ENCODE measurements around the gene SLC8A1.

SLC8A1 gene

DNA sequence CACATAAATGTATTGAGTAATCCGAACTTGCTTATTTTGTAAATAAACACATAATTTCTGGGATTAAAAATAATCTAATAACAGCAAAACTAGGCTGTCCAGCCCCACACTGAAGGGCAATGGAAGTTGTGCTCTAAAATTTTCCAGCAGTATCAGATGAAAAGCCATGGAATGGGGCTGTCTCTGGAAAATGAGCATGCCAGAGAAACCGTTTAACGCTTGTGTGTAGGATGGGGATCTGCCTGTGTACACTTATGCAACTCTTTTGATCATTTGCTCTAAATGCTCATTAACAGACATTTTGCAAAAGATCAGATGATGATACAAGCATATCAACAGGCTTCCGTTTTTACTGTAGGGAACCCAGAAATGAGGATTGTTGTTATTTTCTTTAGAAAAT is 177.6 kb downstream of the SLC8A1 start:
- Histone ChIP-seq H3K27me3 (replicated peaks; ENCODE audit: control insufficient read depth, insufficient read depth, low read length) (no peaks in the 10 kb centered on the region), H3K36me3 (ENCODE audit: control insufficient read depth, insufficient read depth, low read length) (no peaks in the 10 kb centered on the region), H3K4me3 (replicated peaks; ENCODE audit: low read depth, low read length) (no peak overlapping the region)
- TF ChIP-seq, protein P1, sequence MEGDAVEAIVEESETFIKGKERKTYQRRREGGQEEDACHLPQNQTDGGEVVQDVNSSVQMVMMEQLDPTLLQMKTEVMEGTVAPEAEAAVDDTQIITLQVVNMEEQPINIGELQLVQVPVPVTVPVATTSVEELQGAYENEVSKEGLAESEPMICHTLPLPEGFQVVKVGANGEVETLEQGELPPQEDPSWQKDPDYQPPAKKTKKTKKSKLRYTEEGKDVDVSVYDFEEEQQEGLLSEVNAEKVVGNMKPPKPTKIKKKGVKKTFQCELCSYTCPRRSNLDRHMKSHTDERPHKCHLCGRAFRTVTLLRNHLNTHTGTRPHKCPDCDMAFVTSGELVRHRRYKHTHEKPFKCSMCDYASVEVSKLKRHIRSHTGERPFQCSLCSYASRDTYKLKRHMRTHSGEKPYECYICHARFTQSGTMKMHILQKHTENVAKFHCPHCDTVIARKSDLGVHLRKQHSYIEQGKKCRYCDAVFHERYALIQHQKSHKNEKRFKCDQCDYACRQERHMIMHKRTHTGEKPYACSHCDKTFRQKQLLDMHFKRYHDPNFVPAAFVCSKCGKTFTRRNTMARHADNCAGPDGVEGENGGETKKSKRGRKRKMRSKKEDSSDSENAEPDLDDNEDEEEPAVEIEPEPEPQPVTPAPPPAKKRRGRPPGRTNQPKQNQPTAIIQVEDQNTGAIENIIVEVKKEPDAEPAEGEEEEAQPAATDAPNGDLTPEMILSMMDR (IDR thresholded peaks at IDR 0.05; ENCODE audit: insufficient read depth, low read length, poor library complexity, severe bottlenecking), result no peak
- DNase-seq (ENCODE audit: extremely low read depth, insufficient read length), result no peak

DNA sequence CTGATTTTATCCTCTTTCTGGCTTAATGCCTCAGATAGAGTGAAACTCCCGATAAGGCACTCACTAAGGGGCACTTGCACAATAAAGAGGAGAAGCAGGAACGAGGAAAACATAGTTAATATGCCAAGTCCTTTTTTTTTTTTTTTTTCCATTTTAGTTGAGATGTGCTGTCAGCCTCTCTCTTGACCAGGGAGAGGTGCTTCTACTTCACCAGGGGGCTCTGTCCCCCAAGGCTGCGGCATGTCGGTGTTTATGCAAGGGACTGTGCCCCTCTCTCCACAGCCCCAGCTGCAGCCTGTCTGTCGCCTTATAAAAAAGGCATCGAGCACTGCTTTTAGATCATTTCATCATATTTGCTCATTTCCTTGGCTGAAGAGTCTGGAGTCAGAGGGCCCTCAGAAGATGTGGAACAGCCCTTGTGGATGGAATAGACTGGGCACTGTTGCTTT is 178.1 kb downstream of the SLC8A1 start:
- DNase-seq (ENCODE audit: extremely low read depth, insufficient read length), result no peak
- H3K27me3 ChIP-seq (replicated peaks; ENCODE audit: control insufficient read depth, insufficient read depth, low read length), result no peaks in the 10 kb centered on the region
- TF ChIP-seq, protein P1 (IDR thresholded peaks at IDR 0.05; ENCODE audit: insufficient read depth, low read length, poor library complexity, severe bottlenecking), result no peak

DNA sequence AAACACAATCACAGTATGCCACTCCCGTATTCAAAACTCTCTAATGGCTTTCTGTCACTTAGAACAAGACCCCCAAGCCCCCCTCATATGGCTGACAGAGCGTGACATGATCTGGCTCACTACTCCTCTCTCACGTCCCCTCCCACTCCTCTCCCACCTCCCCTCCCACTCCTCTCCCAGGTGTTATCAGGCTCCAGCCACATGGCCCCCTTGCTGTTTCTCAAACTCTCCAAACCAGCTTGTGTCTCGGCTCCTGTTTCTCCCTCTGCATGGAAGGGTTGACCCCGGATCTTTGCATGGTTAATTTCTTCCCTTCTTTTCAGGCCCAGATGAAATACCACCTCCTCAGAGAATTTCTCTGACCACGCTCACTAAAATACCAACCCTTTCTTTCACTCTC is 180.8 kb downstream of the SLC8A1 start:
- H3K27me3 ChIP-seq (replicated peaks; ENCODE audit: control insufficient read depth, insufficient read depth, low read length), result no peaks in the 10 kb centered on the region
- no peak overlapping the region for H3K4me3 ChIP-seq (replicated peaks; ENCODE audit: low read depth, low read length)
- H3K36me3 ChIP-seq (ENCODE audit: control insufficient read depth, insufficient read depth, low read length), result no peaks in the 10 kb centered on the region
- TF ChIP-seq, protein P1 (IDR thresholded peaks at IDR 0.05; ENCODE audit: insufficient read depth, low read length, poor library complexity, severe bottlenecking), result no peak
- no peak for DNase-seq (ENCODE audit: extremely low read depth, insufficient read length)

More for the DNA sequence above, 178.1 kb downstream of the SLC8A1 start:
- Histone ChIP-seq H3K4me3 (replicated peaks; ENCODE audit: low read depth, low read length) (no peak overlapping the region), H3K36me3 (ENCODE audit: control insufficient read depth, insufficient read depth, low read length) (no peaks in the 10 kb centered on the region)

- H3K36me3 ChIP-seq (ENCODE audit: control insufficient read depth, insufficient read depth, low read length), result no peaks in the 10 kb centered on the region
- H3K27me3 ChIP-seq (replicated peaks; ENCODE audit: control insufficient read depth, insufficient read depth, low read length), result no peaks in the 10 kb centered on the region
- no peak for DNase-seq (ENCODE audit: extremely low read depth, insufficient read length)
- TF ChIP-seq, protein P1 (IDR thresholded peaks at IDR 0.05; ENCODE audit: insufficient read depth, low read length, poor library complexity, severe bottlenecking), result no peak
- H3K4me3 ChIP-seq (replicated peaks; ENCODE audit: low read depth, low read length), result no peak overlapping the region
These were observed 181.5 kb downstream of the SLC8A1 start for GRCh38 chr2:40270372-40270771.

DNA sequence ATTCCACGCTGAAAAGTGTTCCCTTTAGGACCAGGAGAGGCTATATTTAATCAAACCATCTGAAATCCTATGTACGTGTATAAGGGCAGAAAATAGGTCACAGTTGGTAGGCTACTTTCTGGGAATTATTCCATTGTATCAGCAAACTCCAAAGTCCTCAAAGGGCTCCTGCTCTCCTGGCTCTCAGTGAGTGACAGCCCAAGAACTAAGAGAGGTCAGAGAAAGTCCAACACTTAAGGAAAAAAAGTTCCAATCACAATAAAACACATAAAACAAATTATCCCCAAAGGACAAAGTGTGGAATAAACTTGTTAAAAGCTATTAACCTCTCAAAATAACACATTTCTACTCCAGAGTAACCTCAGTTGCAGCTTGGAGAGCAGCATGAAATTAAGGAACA is 183.3 kb downstream of the SLC8A1 start:
- Histone ChIP-seq H3K36me3 (ENCODE audit: control insufficient read depth, insufficient read depth, low read length) (no peaks in the 10 kb centered on the region), H3K27me3 (replicated peaks; ENCODE audit: control insufficient read depth, insufficient read depth, low read length) (no peaks in the 10 kb centered on the region), H3K4me3 (replicated peaks; ENCODE audit: low read depth, low read length) (no peak overlapping the region)
- TF ChIP-seq, protein P1 (IDR thresholded peaks at IDR 0.05; ENCODE audit: insufficient read depth, low read length, poor library complexity, severe bottlenecking), result no peak
- no peak for DNase-seq (ENCODE audit: extremely low read depth, insufficient read length)

GRCh38 chr2:40266201-40266600 is 185.7 kb downstream of the SLC8A1 start:
- TF ChIP-seq, protein P1 (IDR thresholded peaks at IDR 0.05; ENCODE audit: insufficient read depth, low read length, poor library complexity, severe bottlenecking), result no peak
- no peak for DNase-seq (ENCODE audit: extremely low read depth, insufficient read length)
- Histone ChIP-seq H3K36me3 (ENCODE audit: control insufficient read depth, insufficient read depth, low read length) (no peaks in the 10 kb centered on the region), H3K4me3 (replicated peaks; ENCODE audit: low read depth, low read length) (no peak overlapping the region), H3K27me3 (replicated peaks; ENCODE audit: control insufficient read depth, insufficient read depth, low read length) (no peaks in the 10 kb centered on the region)
